Esophagus squamous epithelium (tissue), 5 donors: ENCODE data around the gene ZNF638. TPM values are rescaled to one million over a fixed set of nuclear protein-coding genes. Genes with fewer than 3 reads are reported as not detected.
"Not testable (repeated sequence)": the region's sequence is repeated elsewhere in the genome, so short reads cannot be mapped to it uniquely, and the experiment has no call there.

Experiments
- DNase-seq: peaks from one replicate; lab custom pipeline; 2025; lab: John Stamatoyannopoulos, UW
- H3K27ac ChIP-seq, 4 donors: fragments of 200-600 bp; sonication (generic); one replicate each; pipeline ENCODE4 v1.5.1; 2016 to 2019; ENCODE audit warnings: mild to moderate bottlenecking in 1 of 4
- H3K27me3 ChIP-seq, 4 donors: fragments of 200-600 bp; sonication (generic); 1 replicate in 3 of 4; 2 replicates in 1 of 4; pipeline versions ENCODE4 v1.5.1 to v1.6.0; 2017 to 2021; ENCODE audit warnings: antibody characterized with exemption in 1 of 4
- H3K36me3 ChIP-seq, 3 donors: fragments of 200-600 bp; sonication (generic); one replicate each; pipeline ENCODE4 v1.5.1; 2016 to 2019
- H3K4me1 ChIP-seq, 3 donors: fragments of 200-600 bp; sonication (generic); one replicate each; pipeline ENCODE4 v1.5.1; 2017 to 2019
- H3K4me3 ChIP-seq, 4 donors: fragments of 200-600 bp; sonication (generic); 1 replicate in 3 of 4; 2 replicates in 1 of 4; pipeline ENCODE4 v1.5.1; 2016 to 2019; ENCODE audit warnings: mild to moderate bottlenecking in 2 of 4, moderate library complexity in 1 of 4
- H3K9me3 ChIP-seq, 3 donors: fragments of 200-600 bp; sonication (generic); one replicate each; pipeline ENCODE4 v1.5.1; 2016 to 2019
- CTCF ChIP-seq, 6 experiments: fragments of 450-650 bp in 4 of 6; fragments of 200-600 bp in 2 of 6; sonication (generic) in 2 of 6; IDR thresholded peaks; one replicate each; pipeline ENCODE4 v1.5.1; 2016 to 2019; ENCODE audit warnings: antibody characterized with exemption in 6 of 6, mild to moderate bottlenecking in 4 of 6, moderate library complexity in 4 of 6
- POLR2A ChIP-seq, 4 donors: fragments of 450-650 bp; IDR thresholded peaks; one replicate each; pipeline ENCODE4 v1.6.1; 2017; ENCODE audit warnings: antibody characterized with exemption in 4 of 4, mild to moderate bottlenecking in 4 of 4, moderate library complexity in 3 of 4
- WGBS, 2 donors: methylation state at CpG; one replicate each; pipeline ENCODE4 v1.1.5; 2018; 5-methylcytosine and 5-hydroxymethylcytosine counted together
- intact Hi-C: fragments of 100-400 bp; cut with DNase I; formaldehyde crosslinking; loops from one replicate; pipeline ENCODE4 v1.15.0; 2022
- total RNA-seq, 4 donors: library from RNA; depleted of rRNA; stranded (reverse); fragments of >200 nt; gene quantifications; one replicate each; pipeline ENCODE4 v1.1.0, GENCODE V29; 2016
- donor health status: DM: yes; HTN: yes; CAD: no.

Gene ZNF638
- total RNA-seq, 4 donors from 2014 or later, result 67.3 to 133 (median 79.2) TPM

- DNase-seq, result no peak
- Histone ChIP-seq H3K4me3 (no peak overlapping the region), H3K27me3 (no peaks in the 10 kb centered on the region), H3K36me3 (no peaks in the 10 kb centered on the region), H3K9me3 (no peaks in the 10 kb centered on the region), H3K4me1 (no peaks in the 10 kb centered on the region), H3K27ac (no peak overlapping the region)
- TF ChIP-seq CTCF (IDR thresholded peaks at IDR 0.05) (no peak), POLR2A (IDR thresholded peaks at IDR 0.05) (no peak)
- 59 to 67% methylated on average over 2 to 3 of the region's 3 CpGs for WGBS, 2 donors
- intact Hi-C loops, result no loop called here
Observed at GRCh38 chr2:71306762-71307161, 24.8 kb upstream of the ZNF638 start.

- H3K36me3 ChIP-seq, result no peaks in the 10 kb centered on the region
- peaks cover 0 to 14% (median 3%) of the 10 kb centered on the region in 3 donors for H3K9me3 ChIP-seq
- no peaks in the 10 kb centered on the region for H3K4me1 ChIP-seq
- H3K4me3 ChIP-seq, result no peak overlapping the region
- WGBS, 2 donors, result 88 to 91% methylated on average over 9 of the region's 9 CpGs
- no peak for DNase-seq
- no peak for TF ChIP-seq CTCF (IDR thresholded peaks at IDR 0.05)
- no peak for TF ChIP-seq POLR2A (IDR thresholded peaks at IDR 0.05)
- no peak overlapping the region for H3K27ac ChIP-seq
- no peaks in the 10 kb centered on the region for H3K27me3 ChIP-seq
- intact Hi-C loops, result no loop called here
Observed at GRCh38 chr2:71313016-71313766, 18.4 kb upstream of the ZNF638 start.

GRCh38 chr2:71317060-71317459 lies 14.5 kb upstream of the ZNF638 start:
- Histone ChIP-seq H3K36me3 (no peaks in the 10 kb centered on the region), H3K4me1 (no peaks in the 10 kb centered on the region), H3K4me3 (no peak overlapping the region), H3K9me3 (peaks cover 0 to 29% (median 13%) of the 10 kb centered on the region in 3 donors), H3K27me3 (no peaks in the 10 kb centered on the region), H3K27ac (no peak overlapping the region)
- no peak for DNase-seq
- WGBS, 2 donors, result 83 to 88% methylated on average over 4 of the region's 4 CpGs
- intact Hi-C loops, result no loop called here
- TF ChIP-seq CTCF (IDR thresholded peaks at IDR 0.05), result no peak
- no peak for TF ChIP-seq POLR2A (IDR thresholded peaks at IDR 0.05)

GRCh38 chr2:71317900-71318299 lies 13.7 kb upstream of the ZNF638 start:
- H3K36me3 ChIP-seq, H3K4me1 ChIP-seq, intact Hi-C loops, H3K27me3 ChIP-seq, DNase-seq, H3K4me3 ChIP-seq, H3K27ac ChIP-seq: not testable (repeated sequence)
- peaks cover 0 to 32% (median 13%) of the 10 kb centered on the region in 3 donors for H3K9me3 ChIP-seq
- 83 to 87% methylated on average over 4 of the region's 4 CpGs for WGBS, 2 donors

- WGBS, 2 donors, result 32 to 71% methylated on average over 2 to 6 of the region's 6 CpGs
Observed at GRCh38 chr2:71323386-71323785, 8.2 kb upstream of the ZNF638 start.

More at GRCh38 chr2:71323386-71323785, 8.2 kb upstream of the ZNF638 start:
- no peak overlapping the region for H3K27ac ChIP-seq
- peaks cover 0 to 15% (median 8%) of the 10 kb centered on the region in 3 donors for H3K9me3 ChIP-seq
- no peaks in the 10 kb centered on the region for H3K27me3 ChIP-seq
- no peak for DNase-seq
- no peaks in the 10 kb centered on the region for H3K36me3 ChIP-seq
- peaks cover 0 to 4% (median 0%) of the 10 kb centered on the region in 3 donors for H3K4me1 ChIP-seq
- H3K4me3 ChIP-seq, result no peak overlapping the region
- intact Hi-C loops, result no loop called here
- no peak for TF ChIP-seq CTCF (IDR thresholded peaks at IDR 0.05)
- TF ChIP-seq POLR2A (IDR thresholded peaks at IDR 0.05), result no peak
